Astrocyte (in vitro differentiated cells and primary cell): ENCODE data around the gene SF3B2. TPM values are rescaled to one million over a fixed set of nuclear protein-coding genes. Genes with fewer than 3 reads are reported as not detected.
"Not testable (repeated sequence)": the region's sequence is repeated elsewhere in the genome, so short reads cannot be mapped to it uniquely, and the experiment has no call there.

Source experiments
- DNase-seq: peaks from one replicate; pipeline ENCODE4 v3.0.0-alpha.2; 2010; ENCODE audit warnings: low read depth
- FAIRE-seq: peaks from 2 replicates; lab custom pipeline; 2011; peaks lifted over from hg19 to GRCh38; lab: Jason Lieb, UNC
- H2AFZ ChIP-seq: 2 replicates; pipeline ENCODE4 v1.6.0; 2012; ENCODE audit warnings: low read depth, low read length, inconsistent platforms
- H3K27ac ChIP-seq: 2 replicates; pipeline ENCODE4 v1.5.1; 2011; ENCODE audit warnings: low read depth, low read length, inconsistent platforms
- H3K27me3 ChIP-seq: 2 replicates; pipeline ENCODE4 v1.6.0; 2011; ENCODE audit warnings: low read length, inconsistent platforms; ENCODE audit not compliant: insufficient read depth
- H3K36me3 ChIP-seq: 2 replicates; pipeline ENCODE4 v1.5.1; 2011; ENCODE audit warnings: low read length, inconsistent platforms; ENCODE audit not compliant: insufficient read depth
- H3K4me1 ChIP-seq: 2 replicates; pipeline ENCODE4 v1.5.1; 2011; ENCODE audit warnings: low read length, inconsistent platforms; ENCODE audit not compliant: insufficient read depth
- H3K4me2 ChIP-seq: 2 replicates; pipeline ENCODE4 v1.6.0; 2012; ENCODE audit warnings: low read length, inconsistent platforms
- H3K4me3 ChIP-seq: 2 replicates; pipeline ENCODE4 v1.5.1; 2011; ENCODE audit warnings: low read depth, mild to moderate bottlenecking, low read length, inconsistent platforms; ENCODE audit not compliant: insufficient read depth
- H3K79me2 ChIP-seq: 2 replicates; pipeline ENCODE4 v1.6.0; 2012; ENCODE audit warnings: mild to moderate bottlenecking, low read length, inconsistent platforms; ENCODE audit not compliant: insufficient read depth
- H3K9ac ChIP-seq: 2 replicates; pipeline ENCODE4 v1.6.0; 2012; ENCODE audit warnings: mild to moderate bottlenecking, low read length, inconsistent platforms
- H3K9me3 ChIP-seq: 2 replicates; pipeline ENCODE4 v1.5.1; 2012; ENCODE audit warnings: low read depth, mild to moderate bottlenecking, low read length, inconsistent platforms; ENCODE audit not compliant: insufficient read depth
- H4K20me1 ChIP-seq: 2 replicates; pipeline ENCODE4 v1.6.0; 2012; ENCODE audit warnings: low read length, inconsistent platforms; ENCODE audit not compliant: insufficient read depth
- H3K27ac Mint-ChIP-seq: one replicate; pipeline ENCODE4 v1.8.0; 2021; ENCODE audit warnings: mild to moderate bottlenecking, mixed read lengths; ENCODE audit not compliant: unreplicated experiment
- H3K27me3 Mint-ChIP-seq: one replicate; pipeline ENCODE4 v1.8.0; 2021; ENCODE audit warnings: low read depth, mixed read lengths; ENCODE audit not compliant: unreplicated experiment
- H3K36me3 Mint-ChIP-seq: one replicate; pipeline ENCODE4 v1.8.0; 2021; ENCODE audit warnings: low read depth, mixed read lengths; ENCODE audit not compliant: unreplicated experiment
- H3K4me1 Mint-ChIP-seq: one replicate; pipeline ENCODE4 v1.8.0; 2021; ENCODE audit warnings: low read depth, mixed read lengths; ENCODE audit not compliant: unreplicated experiment
- H3K4me3 Mint-ChIP-seq: one replicate; pipeline ENCODE4 v1.8.0; 2021; ENCODE audit warnings: mild to moderate bottlenecking, moderate library complexity, mixed read lengths; ENCODE audit not compliant: unreplicated experiment
- H3K9me3 Mint-ChIP-seq: one replicate; pipeline ENCODE4 v1.8.0; 2021; ENCODE audit warnings: mild to moderate bottlenecking, mixed read lengths; ENCODE audit not compliant: unreplicated experiment
- EZH2 ChIP-seq: IDR thresholded peaks from 2 replicates; pipeline ENCODE4 v1.6.1; 2012; ENCODE audit warnings: mild to moderate bottlenecking, low read length, inconsistent platforms; ENCODE audit not compliant: insufficient read depth
- total RNA-seq: library from RNA; stranded (reverse); gene quantifications from 2 replicates; pipeline ENCODE4 v1.2.1, GENCODE V29; 2021
- TF ChIP-seq, protein P1 (sequence below): IDR thresholded peaks from 2 replicates; pipeline ENCODE4 v1.5.1; 2011; ENCODE audit warnings: low read depth, mild to moderate bottlenecking, inconsistent platforms, low read length, moderate library complexity; ENCODE audit not compliant: insufficient read depth

Gene SF3B2
- total RNA-seq, 1 donor from 2014 or later: 170 TPM

DNA sequence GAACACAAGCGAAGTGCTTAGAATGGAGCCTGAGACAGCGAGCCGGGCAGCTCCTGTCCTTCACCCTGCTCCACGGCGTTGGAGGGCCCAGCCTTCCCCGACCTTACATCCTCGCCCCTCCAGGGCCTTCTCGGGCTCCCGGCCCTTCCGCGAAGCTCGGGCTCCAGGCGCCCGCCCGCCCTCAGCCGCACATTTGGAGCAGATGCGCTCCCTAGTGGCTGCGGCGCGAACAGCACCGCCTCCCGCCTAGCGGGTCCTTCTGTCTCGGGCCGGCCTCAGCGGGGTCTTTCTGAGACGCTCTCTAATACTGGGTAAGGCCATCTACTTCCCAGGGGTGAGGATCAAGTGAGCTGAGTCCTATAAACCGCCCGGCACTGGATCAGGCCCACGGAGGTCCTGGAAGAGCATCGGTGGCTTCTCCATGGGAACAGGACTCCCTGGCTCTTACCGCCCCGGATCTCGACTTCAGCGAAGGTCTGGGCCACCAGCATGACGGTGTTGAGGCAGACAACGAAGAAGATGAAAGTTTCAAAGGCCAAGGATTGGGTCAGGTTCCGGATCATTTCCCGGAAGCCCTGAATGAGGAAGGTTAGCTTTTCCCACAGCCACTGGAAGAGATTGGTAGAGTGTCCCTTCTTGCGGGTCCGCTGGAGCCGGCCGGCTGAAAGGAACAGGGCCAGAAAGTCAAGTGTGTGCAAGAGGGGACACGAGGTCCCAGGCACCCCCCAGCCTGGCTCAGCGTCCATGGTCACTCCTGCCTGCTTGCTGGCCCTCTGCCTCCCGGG, 29.6 kb upstream of the SF3B2 start:
- peaks cover 13% of the 10 kb centered on the region for H3K4me1 ChIP-seq
- H3K4me2 ChIP-seq: peak overlapping the region; percentile 51
- Mint-ChIP-seq H3K27me3 (peaks cover 13% of the 10 kb centered on the region), H3K36me3 (no peaks in the 10 kb centered on the region), H3K27ac (no peak overlapping the region), H3K4me1 (peaks cover 3% of the 10 kb centered on the region), H3K9me3 (peaks cover 2% of the 10 kb centered on the region), H3K4me3 (peak overlapping the region; percentile 54)
- TF ChIP-seq, protein P1, sequence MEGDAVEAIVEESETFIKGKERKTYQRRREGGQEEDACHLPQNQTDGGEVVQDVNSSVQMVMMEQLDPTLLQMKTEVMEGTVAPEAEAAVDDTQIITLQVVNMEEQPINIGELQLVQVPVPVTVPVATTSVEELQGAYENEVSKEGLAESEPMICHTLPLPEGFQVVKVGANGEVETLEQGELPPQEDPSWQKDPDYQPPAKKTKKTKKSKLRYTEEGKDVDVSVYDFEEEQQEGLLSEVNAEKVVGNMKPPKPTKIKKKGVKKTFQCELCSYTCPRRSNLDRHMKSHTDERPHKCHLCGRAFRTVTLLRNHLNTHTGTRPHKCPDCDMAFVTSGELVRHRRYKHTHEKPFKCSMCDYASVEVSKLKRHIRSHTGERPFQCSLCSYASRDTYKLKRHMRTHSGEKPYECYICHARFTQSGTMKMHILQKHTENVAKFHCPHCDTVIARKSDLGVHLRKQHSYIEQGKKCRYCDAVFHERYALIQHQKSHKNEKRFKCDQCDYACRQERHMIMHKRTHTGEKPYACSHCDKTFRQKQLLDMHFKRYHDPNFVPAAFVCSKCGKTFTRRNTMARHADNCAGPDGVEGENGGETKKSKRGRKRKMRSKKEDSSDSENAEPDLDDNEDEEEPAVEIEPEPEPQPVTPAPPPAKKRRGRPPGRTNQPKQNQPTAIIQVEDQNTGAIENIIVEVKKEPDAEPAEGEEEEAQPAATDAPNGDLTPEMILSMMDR: peak; percentile 70
- no peak for TF ChIP-seq EZH2
- H2AFZ ChIP-seq: peak overlapping the region; percentile 82
- no peak overlapping the region for H3K27ac ChIP-seq
- no peaks in the 10 kb centered on the region for H3K36me3 ChIP-seq
- H3K9me3 ChIP-seq: no peaks in the 10 kb centered on the region
- FAIRE-seq (no peak), DNase-seq (no peak)
- no peaks in the 10 kb centered on the region for H4K20me1 ChIP-seq
- no peaks in the 10 kb centered on the region for H3K27me3 ChIP-seq
- H3K79me2 ChIP-seq: no peaks in the 10 kb centered on the region
- no peak overlapping the region for H3K4me3 ChIP-seq
- no peak overlapping the region for H3K9ac ChIP-seq

DNA sequence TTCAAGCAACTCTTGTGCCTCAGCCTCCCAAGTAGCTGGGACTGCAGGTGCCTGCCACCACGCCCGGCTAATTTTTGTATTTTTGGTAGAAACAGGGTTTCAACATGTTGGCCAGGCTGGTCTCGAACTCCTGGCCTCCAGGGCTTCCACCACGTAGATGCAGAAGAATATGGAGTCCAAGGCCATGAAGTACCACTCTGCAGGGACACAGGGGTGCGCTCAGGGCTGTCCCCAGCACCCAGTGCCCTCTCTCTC, 29.1 kb upstream of the SF3B2 start:
- peaks cover 13% of the 10 kb centered on the region for H3K4me1 ChIP-seq
- H2AFZ ChIP-seq, H3K9ac ChIP-seq, H3K36me3 ChIP-seq, H3K4me3 Mint-ChIP-seq, H3K36me3 Mint-ChIP-seq, H3K4me1 Mint-ChIP-seq, H3K9me3 ChIP-seq, H3K27ac ChIP-seq, H3K4me2 ChIP-seq, H3K4me3 ChIP-seq, H3K79me2 ChIP-seq, H3K27me3 ChIP-seq, H3K9me3 Mint-ChIP-seq, DNase-seq, FAIRE-seq, H4K20me1 ChIP-seq, H3K27ac Mint-ChIP-seq: not testable (repeated sequence)
- peaks cover 18% of the 10 kb centered on the region for H3K27me3 Mint-ChIP-seq

DNA sequence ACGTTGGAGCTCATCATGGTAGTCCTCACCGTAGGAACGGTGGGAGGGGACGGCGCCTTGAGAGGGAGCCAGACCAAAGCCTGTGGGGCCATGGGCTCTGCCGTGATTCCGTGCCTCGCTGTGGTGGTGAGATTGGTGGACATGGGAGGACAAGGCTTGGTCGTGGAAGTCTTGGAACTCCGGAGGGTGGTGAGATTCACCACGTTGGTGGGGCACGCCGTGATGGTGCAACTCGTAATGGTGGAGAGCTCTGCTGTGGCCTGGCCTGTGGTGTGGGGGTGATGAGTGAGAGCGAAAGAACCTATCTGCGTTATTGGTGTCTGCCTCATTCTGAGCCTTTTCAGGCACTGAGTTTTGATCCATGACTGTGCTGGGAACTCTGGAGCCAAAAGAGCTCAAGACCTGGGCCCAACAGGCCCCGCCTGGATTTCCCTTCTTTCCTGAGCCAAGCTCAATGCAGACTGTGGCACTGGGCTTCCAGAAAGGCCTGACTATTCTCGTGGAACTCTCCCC, 26.1 kb upstream of the SF3B2 start, which contains the start of gene CATSPER1:
TSS of gene CATSPER1 (minus strand) at position 463 of the 513 bp plus-strand sequence. CDS start at position 363, 100 bp downstream.
- H3K9me3 ChIP-seq: no peaks in the 10 kb centered on the region
- H3K4me2 ChIP-seq: no peak within 1 kb of the TSS
- no peak within 1 kb of the TSS for H2AFZ ChIP-seq
- Mint-ChIP-seq H3K27ac (no peak within 1 kb of the TSS), H3K27me3 (peaks cover 22% of the 10 kb centered on the region), H3K9me3 (peaks cover 2% of the 10 kb centered on the region), H3K4me3 (peak within 1 kb of the TSS; percentile 1), H3K4me1 (peaks cover 1% of the 10 kb centered on the region), H3K36me3 (no peaks in the 10 kb centered on the region)
- H4K20me1 ChIP-seq: no peaks in the 10 kb centered on the region
- no peaks in the 10 kb centered on the region for H3K36me3 ChIP-seq
- H3K27ac ChIP-seq: no peak within 1 kb of the TSS
- H3K4me3 ChIP-seq: no peak within 1 kb of the TSS
- H3K9ac ChIP-seq: no peak within 1 kb of the TSS
- no peaks in the 10 kb centered on the region for H3K27me3 ChIP-seq
- TF ChIP-seq EZH2: no peak
- TF ChIP-seq, protein P1: no peak
- DNase-seq (no peak), FAIRE-seq (no peak)
- H3K4me1 ChIP-seq: peaks cover 7% of the 10 kb centered on the region
- H3K79me2 ChIP-seq: no peaks in the 10 kb centered on the region
